Measurements from ENCODE around the gene PLK2. TPM values are rescaled to one million over a fixed set of nuclear protein-coding genes. Genes with fewer than 3 reads are reported as not detected.

Gene PLK2
- total RNA-seq, 2 donors from 2014 or later = 9.7 to 16.4 TPM

DNA sequence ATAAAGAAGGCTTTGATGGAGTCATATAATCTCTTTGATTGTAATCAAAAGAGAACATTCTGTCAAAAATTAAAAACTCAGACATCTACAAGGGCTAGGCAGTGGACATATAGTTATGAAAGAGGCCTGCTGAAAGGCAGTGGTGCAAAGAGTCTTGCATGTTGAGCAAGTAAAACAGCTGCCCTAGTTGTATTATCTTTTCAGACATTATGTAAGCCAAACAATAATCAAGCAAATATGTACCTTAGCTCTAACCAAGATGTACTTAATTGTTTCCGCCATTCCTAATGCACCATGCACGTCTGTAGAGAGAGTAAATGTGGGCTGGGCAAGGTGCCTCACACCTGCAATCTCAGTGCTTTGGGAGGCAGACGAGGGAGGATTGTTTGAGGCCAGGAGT, 45.6 kb upstream of the PLK2 start:
- Mint-ChIP-seq H3K4me3 (no peak overlapping the region), H3K9me3 (no peaks in the 10 kb centered on the region), H3K27ac (no peak overlapping the region), H3K36me3 (ENCODE audit: low read depth) (no peaks in the 10 kb centered on the region), H3K4me1 (peaks cover 1% of the 10 kb centered on the region), H3K27me3 (ENCODE audit: insufficient read depth) (no peaks in the 10 kb centered on the region)
- WGBS, 2 experiments (ENCODE audit: insufficient coverage in 1 of 2, insufficient read length in 1 of 2) = 54% methylated on average over 3 of the region's 3 CpGs; no CpG with 5 or more reads in 1 of the 2 experiments
- Histone ChIP-seq H3K4me1 (ENCODE audit: control insufficient read depth, insufficient read depth, low read length) (no peaks in the 10 kb centered on the region), H3K9ac (ENCODE audit: extremely low read depth, low read length, poor library complexity, severe bottlenecking) (no peak overlapping the region), H3K9me3 (ENCODE audit: control insufficient read depth, low read length) (no peaks in the 10 kb centered on the region), H3K36me3 (ENCODE audit: control insufficient read depth, insufficient read depth, low read length) (no peaks in the 10 kb centered on the region), H3K27me3 (ENCODE audit: control insufficient read depth, insufficient read depth, low read length, poor library complexity, severe bottlenecking) (no peaks in the 10 kb centered on the region), H3K27ac (ENCODE audit: low read depth, low read length) (no peak overlapping the region), H3K4me3 (ENCODE audit: low read length) (no peak overlapping the region)
- no peak for DNase-seq
- TF ChIP-seq, protein P1, sequence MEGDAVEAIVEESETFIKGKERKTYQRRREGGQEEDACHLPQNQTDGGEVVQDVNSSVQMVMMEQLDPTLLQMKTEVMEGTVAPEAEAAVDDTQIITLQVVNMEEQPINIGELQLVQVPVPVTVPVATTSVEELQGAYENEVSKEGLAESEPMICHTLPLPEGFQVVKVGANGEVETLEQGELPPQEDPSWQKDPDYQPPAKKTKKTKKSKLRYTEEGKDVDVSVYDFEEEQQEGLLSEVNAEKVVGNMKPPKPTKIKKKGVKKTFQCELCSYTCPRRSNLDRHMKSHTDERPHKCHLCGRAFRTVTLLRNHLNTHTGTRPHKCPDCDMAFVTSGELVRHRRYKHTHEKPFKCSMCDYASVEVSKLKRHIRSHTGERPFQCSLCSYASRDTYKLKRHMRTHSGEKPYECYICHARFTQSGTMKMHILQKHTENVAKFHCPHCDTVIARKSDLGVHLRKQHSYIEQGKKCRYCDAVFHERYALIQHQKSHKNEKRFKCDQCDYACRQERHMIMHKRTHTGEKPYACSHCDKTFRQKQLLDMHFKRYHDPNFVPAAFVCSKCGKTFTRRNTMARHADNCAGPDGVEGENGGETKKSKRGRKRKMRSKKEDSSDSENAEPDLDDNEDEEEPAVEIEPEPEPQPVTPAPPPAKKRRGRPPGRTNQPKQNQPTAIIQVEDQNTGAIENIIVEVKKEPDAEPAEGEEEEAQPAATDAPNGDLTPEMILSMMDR (conservative IDR thresholded peaks at IDR 0.05) = no peak

DNA sequence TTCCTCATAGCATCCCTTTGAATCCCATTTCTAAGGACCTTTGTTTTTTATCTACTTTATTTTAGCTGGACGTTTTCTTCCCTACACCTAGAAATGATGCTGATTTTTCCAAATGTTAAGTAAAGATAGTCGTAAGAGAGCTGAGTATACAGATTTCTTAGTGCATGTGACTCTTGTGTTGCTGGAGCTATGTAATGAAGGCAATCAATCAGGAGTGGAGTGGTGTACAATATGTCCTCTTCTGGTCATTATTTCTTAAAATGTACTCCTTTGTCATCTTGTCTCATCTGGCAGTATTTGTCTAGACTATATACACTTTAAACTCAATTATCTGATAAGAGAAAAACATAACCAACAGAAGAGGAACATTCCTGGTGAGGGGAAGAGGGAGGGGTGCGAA, 44.9 kb upstream of the PLK2 start:
- no peaks in the 10 kb centered on the region for H3K36me3 ChIP-seq (ENCODE audit: control insufficient read depth, insufficient read depth, low read length)
- H3K27me3 ChIP-seq (ENCODE audit: control insufficient read depth, insufficient read depth, low read length, poor library complexity, severe bottlenecking) = no peaks in the 10 kb centered on the region
- Mint-ChIP-seq H3K9me3 (no peaks in the 10 kb centered on the region), H3K4me1 (peaks cover 9% of the 10 kb centered on the region), H3K4me3 (no peak overlapping the region), H3K36me3 (ENCODE audit: low read depth) (no peaks in the 10 kb centered on the region), H3K27ac (no peak overlapping the region), H3K27me3 (ENCODE audit: insufficient read depth) (no peaks in the 10 kb centered on the region)
- TF ChIP-seq, protein P1 (conservative IDR thresholded peaks at IDR 0.05) = no peak
- DNase-seq = no peak
- H3K4me1 ChIP-seq (ENCODE audit: control insufficient read depth, insufficient read depth, low read length) = no peaks in the 10 kb centered on the region
- 86% methylated on average over 3 of the region's 3 CpGs; no CpG with 5 or more reads in 1 of the 2 experiments for WGBS, 2 experiments (ENCODE audit: insufficient coverage in 1 of 2, insufficient read length in 1 of 2)
- no peak overlapping the region for H3K27ac ChIP-seq (ENCODE audit: low read depth, low read length)
- no peak overlapping the region for H3K4me3 ChIP-seq (ENCODE audit: low read length)
- H3K9me3 ChIP-seq (ENCODE audit: control insufficient read depth, low read length) = no peaks in the 10 kb centered on the region
- H3K9ac ChIP-seq (ENCODE audit: extremely low read depth, low read length, poor library complexity, severe bottlenecking) = no peak overlapping the region

DNA sequence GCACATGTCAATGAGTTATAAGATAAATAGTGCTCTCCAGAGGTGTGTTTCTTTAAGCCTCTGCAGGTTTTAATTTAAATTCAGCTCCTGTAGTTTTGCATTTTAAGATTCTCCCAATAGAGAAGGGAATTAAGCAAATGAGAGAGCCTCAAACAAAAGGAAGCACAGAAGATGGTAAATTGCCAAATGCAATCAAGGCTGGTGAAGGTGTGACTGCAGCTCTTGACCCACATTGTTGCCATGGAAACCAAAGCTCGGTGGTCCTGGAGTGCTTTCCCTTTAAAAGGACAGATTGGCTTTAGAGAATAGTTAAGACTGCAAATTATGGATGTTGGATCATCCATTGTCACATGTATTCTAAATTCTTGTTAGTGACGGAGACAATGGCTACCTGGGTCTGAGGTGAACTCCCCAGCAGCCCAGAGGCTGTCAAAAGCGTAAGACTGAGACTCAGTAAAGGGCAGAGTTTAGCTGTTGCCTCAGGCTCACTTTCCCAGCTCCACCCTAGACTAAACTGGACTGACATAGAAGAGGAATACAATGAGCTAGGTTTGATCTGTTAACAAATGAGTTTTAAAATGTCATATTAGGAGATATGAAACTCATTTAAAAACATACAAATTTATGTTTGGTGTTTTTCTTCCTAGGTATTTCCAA, 43.6 kb upstream of the PLK2 start:
- no peaks in the 10 kb centered on the region for H3K27me3 ChIP-seq (ENCODE audit: control insufficient read depth, insufficient read depth, low read length, poor library complexity, severe bottlenecking)
- DNase-seq = no peak
- Mint-ChIP-seq H3K4me1 (peaks cover 21% of the 10 kb centered on the region), H3K9me3 (no peaks in the 10 kb centered on the region), H3K36me3 (ENCODE audit: low read depth) (no peaks in the 10 kb centered on the region), H3K27ac (no peak overlapping the region), H3K27me3 (ENCODE audit: insufficient read depth) (no peaks in the 10 kb centered on the region), H3K4me3 (no peak overlapping the region)
- H3K4me1 ChIP-seq (ENCODE audit: control insufficient read depth, insufficient read depth, low read length) = no peaks in the 10 kb centered on the region
- WGBS, 2 experiments (ENCODE audit: insufficient coverage in 1 of 2, insufficient read length in 1 of 2) = 80% methylated on average over 2 to 3 of the region's 3 CpGs
- no peak overlapping the region for H3K4me3 ChIP-seq (ENCODE audit: low read length)
- no peaks in the 10 kb centered on the region for H3K36me3 ChIP-seq (ENCODE audit: control insufficient read depth, insufficient read depth, low read length)
- TF ChIP-seq, protein P1 (conservative IDR thresholded peaks at IDR 0.05) = no peak
- no peak overlapping the region for H3K9ac ChIP-seq (ENCODE audit: extremely low read depth, low read length, poor library complexity, severe bottlenecking)
- H3K9me3 ChIP-seq (ENCODE audit: control insufficient read depth, low read length) = no peaks in the 10 kb centered on the region
- H3K27ac ChIP-seq (ENCODE audit: low read depth, low read length) = no peak overlapping the region
